Measurements from ENCODE around the gene MAP7D2. TPM values are rescaled to one million over a fixed set of nuclear protein-coding genes. Genes with fewer than 3 reads are reported as not detected.
A peak's percentile ranks its signal among the peaks of the same experiment; 100 is the strongest.

Gene MAP7D2
- total RNA-seq, 2 donors from 2014 or later: 0.22 to 1.2 TPM

GRCh38 chrX:19990556-19991349 lies 126.0 kb downstream of the MAP7D2 start, which contains the start of gene BCLAF3:
BCLAF3 (minus strand) TSS chrX:19991061; CDS start chrX:19970264, 20,797 bp downstream.
- Mint-ChIP-seq H3K27ac (peak within 1 kb of the TSS; percentile 82), H3K27me3 (no peaks in the 10 kb centered on the region), H3K4me3 (peak within 1 kb of the TSS; percentile 89), H3K9me3 (no peaks in the 10 kb centered on the region), H3K36me3 (ENCODE audit: low read depth) (peaks cover 6% of the 10 kb centered on the region), H3K4me1 (no peaks in the 10 kb centered on the region)
- ATAC-seq (replicated peaks): peak; percentile 98

- H3K27ac Mint-ChIP-seq: peak overlapping the region; percentile 80
- no peaks in the 10 kb centered on the region for H3K9me3 Mint-ChIP-seq
- H3K36me3 Mint-ChIP-seq (ENCODE audit: low read depth): peaks cover 6% of the 10 kb centered on the region
- peak; percentile 18 for ATAC-seq (replicated peaks)
- no peaks in the 10 kb centered on the region for H3K4me1 Mint-ChIP-seq
- H3K4me3 Mint-ChIP-seq: peak overlapping the region; percentile 89
- H3K27me3 Mint-ChIP-seq: no peaks in the 10 kb centered on the region
These were observed 126.6 kb downstream of the MAP7D2 start for GRCh38 chrX:19990151-19990555.

- ATAC-seq (replicated peaks): no peak
- H3K27ac Mint-ChIP-seq: no peak overlapping the region
- no peak overlapping the region for H3K4me3 Mint-ChIP-seq
- H3K27me3 Mint-ChIP-seq: no peaks in the 10 kb centered on the region
- H3K4me1 Mint-ChIP-seq: no peaks in the 10 kb centered on the region
- peaks cover 6% of the 10 kb centered on the region for H3K36me3 Mint-ChIP-seq (ENCODE audit: low read depth)
- H3K9me3 Mint-ChIP-seq: no peaks in the 10 kb centered on the region
These were observed 128.9 kb downstream of the MAP7D2 start for GRCh38 chrX:19987856-19988255.

GRCh38 chrX:19986531-19986930 lies 130.2 kb downstream of the MAP7D2 start:
- Mint-ChIP-seq H3K4me3 (no peak overlapping the region), H3K4me1 (peaks cover 6% of the 10 kb centered on the region), H3K36me3 (ENCODE audit: low read depth) (peaks cover 6% of the 10 kb centered on the region), H3K27ac (no peak overlapping the region), H3K9me3 (no peaks in the 10 kb centered on the region), H3K27me3 (no peaks in the 10 kb centered on the region)
- ATAC-seq (replicated peaks): no peak

- H3K4me3 Mint-ChIP-seq: no peak overlapping the region
- H3K4me1 Mint-ChIP-seq: peaks cover 15% of the 10 kb centered on the region
- no peaks in the 10 kb centered on the region for H3K9me3 Mint-ChIP-seq
- peaks cover 13% of the 10 kb centered on the region for H3K36me3 Mint-ChIP-seq (ENCODE audit: low read depth)
- no peak overlapping the region for H3K27ac Mint-ChIP-seq
- no peak for ATAC-seq (replicated peaks)
- no peaks in the 10 kb centered on the region for H3K27me3 Mint-ChIP-seq
These were observed 134.8 kb downstream of the MAP7D2 start for GRCh38 chrX:19981947-19982346.

- Mint-ChIP-seq H3K27ac (no peak overlapping the region), H3K36me3 (ENCODE audit: low read depth) (peaks cover 6% of the 10 kb centered on the region), H3K9me3 (no peaks in the 10 kb centered on the region), H3K4me3 (no peak overlapping the region), H3K27me3 (no peaks in the 10 kb centered on the region), H3K4me1 (peaks cover 17% of the 10 kb centered on the region)
- no peak for ATAC-seq (replicated peaks)
These were observed 140.9 kb downstream of the MAP7D2 start for GRCh38 chrX:19975845-19976244.

- ATAC-seq (replicated peaks): peak; percentile 64
- Mint-ChIP-seq H3K4me1 (peaks cover 13% of the 10 kb centered on the region), H3K27ac (peak overlapping the region; percentile 43), H3K27me3 (no peaks in the 10 kb centered on the region), H3K9me3 (no peaks in the 10 kb centered on the region), H3K4me3 (no peak overlapping the region), H3K36me3 (ENCODE audit: low read depth) (peaks cover 8% of the 10 kb centered on the region)
These were observed 143.7 kb downstream of the MAP7D2 start for GRCh38 chrX:19972984-19973383.

- Mint-ChIP-seq H3K9me3 (no peaks in the 10 kb centered on the region), H3K36me3 (ENCODE audit: low read depth) (peaks cover 38% of the 10 kb centered on the region), H3K4me3 (no peak overlapping the region)
These were observed 148.4 kb downstream of the MAP7D2 start for GRCh38 chrX:19968276-19968675.

GRCh38 chrX:19966056-19966455 lies 150.7 kb downstream of the MAP7D2 start:
- Mint-ChIP-seq H3K36me3 (ENCODE audit: low read depth) (peaks cover 44% of the 10 kb centered on the region), H3K4me3 (no peak overlapping the region), H3K27me3 (no peaks in the 10 kb centered on the region), H3K4me1 (peaks cover 6% of the 10 kb centered on the region), H3K27ac (no peak overlapping the region), H3K9me3 (no peaks in the 10 kb centered on the region)
- no peak for ATAC-seq (replicated peaks)

More at GRCh38 chrX:19968276-19968675, 148.4 kb downstream of the MAP7D2 start:
- Mint-ChIP-seq H3K27ac (no peak overlapping the region), H3K27me3 (no peaks in the 10 kb centered on the region), H3K4me1 (peaks cover 10% of the 10 kb centered on the region)
- ATAC-seq (replicated peaks): no peak

GRCh38 chrX:19964017-19964710 lies 152.5 kb downstream of the MAP7D2 start:
- peak; percentile 96 for ATAC-seq (replicated peaks)
- Mint-ChIP-seq H3K27ac (no peak overlapping the region), H3K36me3 (ENCODE audit: low read depth) (peaks cover 39% of the 10 kb centered on the region), H3K27me3 (no peaks in the 10 kb centered on the region), H3K9me3 (no peaks in the 10 kb centered on the region), H3K4me3 (no peak overlapping the region), H3K4me1 (peaks cover 10% of the 10 kb centered on the region)

GRCh38 chrX:19960913-19961312 lies 155.8 kb downstream of the MAP7D2 start:
- Mint-ChIP-seq H3K9me3 (no peaks in the 10 kb centered on the region), H3K27me3 (no peaks in the 10 kb centered on the region), H3K4me1 (peaks cover 5% of the 10 kb centered on the region), H3K36me3 (ENCODE audit: low read depth) (peaks cover 23% of the 10 kb centered on the region), H3K4me3 (no peak overlapping the region), H3K27ac (no peak overlapping the region)
- no peak for ATAC-seq (replicated peaks)

GRCh38 chrX:19958552-19959486 lies 157.9 kb downstream of the MAP7D2 start:
- no peak for ATAC-seq (replicated peaks)
- Mint-ChIP-seq H3K36me3 (ENCODE audit: low read depth) (peaks cover 10% of the 10 kb centered on the region), H3K27ac (no peak overlapping the region), H3K4me1 (peaks cover 5% of the 10 kb centered on the region), H3K27me3 (no peaks in the 10 kb centered on the region), H3K4me3 (no peak overlapping the region), H3K9me3 (no peaks in the 10 kb centered on the region)

GRCh38 chrX:19956923-19957322 lies 159.8 kb downstream of the MAP7D2 start:
- Mint-ChIP-seq H3K36me3 (ENCODE audit: low read depth) (peaks cover 18% of the 10 kb centered on the region), H3K27ac (no peak overlapping the region), H3K4me3 (no peak overlapping the region), H3K9me3 (no peaks in the 10 kb centered on the region), H3K4me1 (peaks cover 5% of the 10 kb centered on the region), H3K27me3 (no peaks in the 10 kb centered on the region)
- ATAC-seq (replicated peaks): no peak

Measured in activated T-helper 17 cell treated with anti-CD3 and anti-CD28 coated beads, Interleukin-2, amount 50 U/mL, for 72 hours (primary cell).